K562 (cell line): ENCODE results near the gene CYP24A1. TPM values are rescaled to one million over a fixed set of nuclear protein-coding genes. Genes with fewer than 3 reads are reported as not detected.

Experiments used
- ATAC-seq: fragments of 200-7000 bp; cut with Tn5 transposase; 3 replicates; pipeline ENCODE4 v1.9.1; 2020; ENCODE audit warnings: moderate library complexity
- BruUV-seq: library from RNA; stranded (reverse); fragments of 400-500 nt; replicated peaks from 2 replicates; lab custom pipeline; 2021; lab: Mats Ljungman, UMichigan
- CTCF ChIA-PET: fragments of 300-600 bp; formaldehyde crosslinking; extraction: SDS; loops from one replicate; lab custom pipeline; 2021; ENCODE audit warnings: low intra/inter-chr PET ratio; lab: Yijun Ruan, JAX
- POLR2A ChIA-PET: fragments of 300-600, 350-650 bp; sonication (Branson Sonifier 250); formaldehyde crosslinking; extraction: SDS; loops from one replicate; lab custom pipeline; 2021; ENCODE audit warnings: antibody characterized with exemption, inconsistent platforms; lab: Yijun Ruan, JAX
- DNase-seq, 4 experiments: peaks; one replicate each; pipeline versions ENCODE4 v3.0.0 to v3.0.0-alpha.2; 2011 to 2018; ENCODE audit warnings: low spot score in 3 of 4, mixed read lengths in 3 of 4; ENCODE audit errors: extremely low read depth in 1 of 4
- FAIRE-seq: peaks from 2 replicates; lab custom pipeline; 2011; peaks lifted over from hg19 to GRCh38; lab: Jason Lieb, UNC
- H2AFZ ChIP-seq: 2 replicates; pipeline ENCODE4 v1.6.0; 2011; ENCODE audit warnings: low read depth, low read length, control low read depth, inconsistent platforms
- H3K27ac ChIP-seq: fragments of 200-600 bp; 3 replicates; pipeline ENCODE4 v1.8.0; 2011; ENCODE audit warnings: low read depth, mild to moderate bottlenecking, control low read depth, inconsistent platforms, low read length, moderate library complexity, mixed read lengths; ENCODE audit errors: extremely low read depth
- H3K27me3 ChIP-seq, 2 experiments: fragments of 300-600 bp in 1 of 2; 2 replicates in 1 of 2; 3 replicates in 1 of 2; pipeline versions ENCODE4 v1.6.0 to v1.8.0; 2011; ENCODE audit warnings: inconsistent platforms in 2 of 2, low read length in 2 of 2, mild to moderate bottlenecking in 1 of 2, mixed read lengths in 1 of 2, moderate library complexity in 1 of 2; ENCODE audit not compliant: control insufficient read depth in 2 of 2, insufficient read depth in 2 of 2
- H3K36me3 ChIP-seq: fragments of 300-600 bp; 3 replicates; pipeline ENCODE4 v1.8.0; 2011; ENCODE audit warnings: mild to moderate bottlenecking, low read length, inconsistent platforms; ENCODE audit not compliant: control insufficient read depth, insufficient read depth
- H3K4me1 ChIP-seq, 2 experiments: fragments of 200-600 bp in 1 of 2; replicated peaks in 1 of 2; 2 replicates in 1 of 2; 3 replicates in 1 of 2; pipeline versions ENCODE4 v1.5.1 to v1.8.0; 2011; ENCODE audit warnings: inconsistent platforms in 2 of 2, low read length in 2 of 2, mild to moderate bottlenecking in 1 of 2, mixed read lengths in 1 of 2, moderate library complexity in 1 of 2; ENCODE audit not compliant: control insufficient read depth in 2 of 2, insufficient read depth in 2 of 2
- H3K4me2 ChIP-seq: 2 replicates; pipeline ENCODE4 v1.6.1; 2011; ENCODE audit warnings: low read length, control low read depth, inconsistent platforms, mixed read lengths; ENCODE audit not compliant: insufficient read depth
- H3K4me3 ChIP-seq: fragments of 200-600 bp; sonication (generic), shearing (Covaris generic); 2 replicates; pipeline ENCODE4 v1.5.1; 2016; ENCODE audit warnings: control low read depth, inconsistent platforms
- H3K79me2 ChIP-seq: fragments of 200-600 bp; 3 replicates; pipeline ENCODE4 v1.8.0; 2011; ENCODE audit warnings: low read length, inconsistent platforms; ENCODE audit not compliant: control insufficient read depth, insufficient read depth
- H3K9ac ChIP-seq, 2 experiments: 2 replicates each; pipeline versions ENCODE4 v1.6.0 to v1.6.1; 2011; ENCODE audit warnings: low read depth in 2 of 2, low read length in 2 of 2, control low read depth in 1 of 2, inconsistent platforms in 1 of 2, mild to moderate bottlenecking in 1 of 2, mixed read lengths in 1 of 2; ENCODE audit not compliant: insufficient read depth in 1 of 2
- H3K9me1 ChIP-seq: one replicate; pipeline ENCODE4 v1.6.0; 2011; ENCODE audit warnings: inconsistent platforms, mild to moderate bottlenecking, low read length, moderate library complexity; ENCODE audit not compliant: control insufficient read depth, insufficient read depth
- H3K9me3 ChIP-seq: replicated peaks from 2 replicates; pipeline ENCODE4 v1.5.1; 2011; ENCODE audit warnings: low read depth, low read length, inconsistent platforms; ENCODE audit not compliant: control insufficient read depth, insufficient read depth
- H4K20me1 ChIP-seq: replicated peaks from 2 replicates; pipeline ENCODE4 v1.6.1; 2011; ENCODE audit warnings: low read length, inconsistent platforms, mixed read lengths; ENCODE audit not compliant: control insufficient read depth, insufficient read depth
- EHMT2 ChIP-seq: fragments of 450-650 bp; IDR thresholded peaks from 2 replicates; pipeline ENCODE4 v1.6.1; 2018; ENCODE audit warnings: antibody characterized with exemption
- GATAD2A ChIP-seq: fragments of 450-650 bp; IDR thresholded peaks from 2 replicates; pipeline ENCODE4 v1.6.1; 2017
- MEF2D ChIP-seq: conservative IDR thresholded peaks from 2 replicates; pipeline ENCODE4 v1.6.1; 2016; ENCODE audit warnings: low read depth, missing genetic modification characterization, missing compliant biosample characterization
- PKNOX1 ChIP-seq: fragments of 450-650 bp; IDR thresholded peaks from 2 replicates; pipeline ENCODE4 v1.6.1; 2016
- YBX1 ChIP-seq: fragments of 450-650 bp; IDR thresholded peaks from 2 replicates; pipeline ENCODE4 v1.7.1; 2016; ENCODE audit warnings: mild to moderate bottlenecking
- ZBTB11 ChIP-seq, 3 experiments: fragments of 200-800 bp in 1 of 3; fragments of 250-450 bp in 1 of 3; fragments of 450-650 bp in 1 of 3; sonication (Bioruptor Pico) in 1 of 3; sonication (Bioruptor generic) in 1 of 3; formaldehyde crosslinking in 1 of 3; IDR thresholded peaks; 2 replicates each; pipeline versions ENCODE4 v1.6.1 to v1.8.0; 2016 to 2022; ENCODE audit warnings: mild to moderate bottlenecking in 2 of 3, missing genetic modification characterization in 2 of 3, missing compliant biosample characterization in 1 of 3, moderate library complexity in 1 of 3
- ZNF830 ChIP-seq: fragments of 250-450 bp; sonication (Bioruptor Pico); IDR thresholded peaks from 2 replicates; pipeline ENCODE4 v1.5.0; 2021; ENCODE audit warnings: mild to moderate bottlenecking
- WGBS: fragments of 100-300 bp; shearing (Covaris generic); methylation state at CpG from one replicate; pipeline ENCODE4 v1.1.6; 2016; ENCODE audit warnings: low coverage, mixed read lengths; ENCODE audit not compliant: insufficient coverage; ENCODE audit errors: missing lambda C conversion rate; 5-methylcytosine and 5-hydroxymethylcytosine counted together
- in situ Hi-C: fragments of 300-500 bp; cut with MboI; formaldehyde crosslinking; loops from 4 replicates; pipeline ENCODE4 v1.15.0; 2018; ENCODE audit warnings: inconsistent platforms, mixed read lengths
- intact Hi-C: fragments of 100-400 bp; cut with micrococcal nuclease; formaldehyde crosslinking; loops from 2 replicates; pipeline ENCODE4 v1.14.2; 2022
- polyA plus RNA-seq, 8 experiments: library from polyadenylated mRNA; depleted of rRNA in 4 of 8; stranded (reverse) in 5 of 8; unstranded in 3 of 8; fragments of >200 nt; fragmentation: Nextera tagmentation in 2 of 8; fragmentation: Illumina TruSeq in 1 of 8; extraction: Ambion mirVana in 2 of 8; extraction: Trizol in 1 of 8; gene quantifications; 2 replicates each; pipeline versions ENCODE4 v1.2.1 to v1.2.3, GENCODE V29; 2011 to 2014; ENCODE audit warnings: inconsistent platforms in 1 of 8, missing spikeins in 1 of 8
- total RNA-seq, 7 experiments: library from RNA; depleted of rRNA in 6 of 7; stranded (reverse); fragments of >200 nt in 6 of 7; fragmentation: Illumina TruSeq in 2 of 7; extraction: Trizol in 2 of 7; gene quantifications; 2 replicates each; pipeline versions ENCODE4 v1.2.1 to v1.2.3, GENCODE V29; 2011 to 2021; ENCODE audit warnings: low replicate concordance in 1 of 7

Gene CYP24A1
- total and polyA plus RNA-seq, 9 of the 15 experiments (the other 6 are each of a cell fraction or from before 2014, with no cell fraction given): 0.04 TPM; not detected in 8

GRCh38 chr20:54151511-54152226 is 22.1 kb downstream of the CYP24A1 start:
- Histone ChIP-seq H4K20me1 (no peaks in the 10 kb centered on the region), H3K4me1 (no peaks in the 10 kb centered on the region), H2AFZ (no peak overlapping the region), H3K27ac (no peak overlapping the region), H3K4me2 (no peak overlapping the region), H3K79me2 (no peaks in the 10 kb centered on the region), H3K36me3 (no peaks in the 10 kb centered on the region), H3K9ac (no peak overlapping the region), H3K9me1 (no peaks in the 10 kb centered on the region), H3K27me3 (peaks cover 16 to 24% of the 10 kb centered on the region in 2 experiments)
- no peak for DNase-seq
- ChIA-PET CTCF (no interaction called here), POLR2A (interaction anchor here (0.6 kb wide), 1 partner anchor 15 kb away, joined by 4 read pairs; no protein-coding TSS in a partner anchor)
- no peak for FAIRE-seq
- 1% methylated on average over 12 of the region's 12 CpGs for WGBS
- in situ Hi-C loops: no loop called here
- intact Hi-C loops: no loop called here
- TF ChIP-seq GATAD2A: no peak
- TF ChIP-seq YBX1: no peak
- 0 out of 6 replicates have a peak, but pooled peaks of 1 of the 3 experiments have one; percentile 17 for TF ChIP-seq ZBTB11 (CRISPR knock-in tag; IDR thresholded peaks at IDR 0.05)
- TF ChIP-seq ZNF830: no peak
- TF ChIP-seq MEF2D (tag): no peak
- TF ChIP-seq PKNOX1: no peak
- TF ChIP-seq EHMT2: no peak
- TF ChIP-seq, all 486 proteins: peak for 1
- BruUV-seq: no TSS peak
- Histone ChIP-seq H3K9me3 (no peaks in the 10 kb centered on the region), H3K4me3 (no peak overlapping the region)
- ATAC-seq: no peak
